Fibroblast of skin of left quadriceps (primary cell): ENCODE measurements around the gene N4BP2L1.

Source experiments
- DNase-seq, 2 experiments: peaks; one replicate each; pipeline ENCODE4 v3.0.0-alpha.2; 2013; ENCODE audit warnings: low read depth in 2 of 2

The N4BP2L1 gene

GRCh38 chr13:32427852-32428580 lies at the start of gene N4BP2L1:
N4BP2L1 (minus strand) TSS chr13:32428130; CDS start chr13:32428082, 48 bp downstream.
- no peak for DNase-seq

GRCh38 chr13:32476892-32477291 lies 49.0 kb upstream of the N4BP2L1 start:
- no peak for DNase-seq

- DNase-seq = no peak
Observed at GRCh38 chr13:32476021-32476731, 48.2 kb upstream of the N4BP2L1 start.

- no peak for DNase-seq
Observed at GRCh38 chr13:32474999-32475792, 47.3 kb upstream of the N4BP2L1 start.

- DNase-seq = no peak
Observed at GRCh38 chr13:32473650-32474049, 45.7 kb upstream of the N4BP2L1 start.

GRCh38 chr13:32472194-32472621 lies 44.3 kb upstream of the N4BP2L1 start:
- DNase-seq = no peak

GRCh38 chr13:32471187-32471922 lies 43.4 kb upstream of the N4BP2L1 start:
- no peak for DNase-seq

GRCh38 chr13:32468502-32469142 lies 40.7 kb upstream of the N4BP2L1 start:
- no peak for DNase-seq

- no peak for DNase-seq
Observed at GRCh38 chr13:32456591-32456990, 28.7 kb upstream of the N4BP2L1 start.

GRCh38 chr13:32455594-32455903 lies 27.6 kb upstream of the N4BP2L1 start:
- no peak for DNase-seq

GRCh38 chr13:32454886-32455593 lies 27.1 kb upstream of the N4BP2L1 start:
- no peak for DNase-seq

- DNase-seq = no peak
Observed at GRCh38 chr13:32453981-32454380, 26.1 kb upstream of the N4BP2L1 start.

GRCh38 chr13:32448972-32449371 lies 21.0 kb upstream of the N4BP2L1 start:
- no peak for DNase-seq

- DNase-seq = no peak
Observed at GRCh38 chr13:32447894-32448623, 20.1 kb upstream of the N4BP2L1 start.

GRCh38 chr13:32446773-32447465 lies 19.0 kb upstream of the N4BP2L1 start:
- no peak for DNase-seq

- no peak for DNase-seq
Observed at GRCh38 chr13:32446220-32446619, 18.3 kb upstream of the N4BP2L1 start.

- no peak for DNase-seq
Observed at GRCh38 chr13:32445461-32445860, 17.5 kb upstream of the N4BP2L1 start.

GRCh38 chr13:32443111-32443510 lies 15.2 kb upstream of the N4BP2L1 start:
- DNase-seq = no peak

GRCh38 chr13:32438871-32439270 lies 10.9 kb upstream of the N4BP2L1 start:
- no peak for DNase-seq
